ENCODE measurements around the gene CCDC178. TPM values are rescaled to one million over a fixed set of nuclear protein-coding genes. Genes with fewer than 3 reads are reported as not detected.

The CCDC178 gene
- total RNA-seq, 4 donors from 2014 or later = not detected

DNA sequence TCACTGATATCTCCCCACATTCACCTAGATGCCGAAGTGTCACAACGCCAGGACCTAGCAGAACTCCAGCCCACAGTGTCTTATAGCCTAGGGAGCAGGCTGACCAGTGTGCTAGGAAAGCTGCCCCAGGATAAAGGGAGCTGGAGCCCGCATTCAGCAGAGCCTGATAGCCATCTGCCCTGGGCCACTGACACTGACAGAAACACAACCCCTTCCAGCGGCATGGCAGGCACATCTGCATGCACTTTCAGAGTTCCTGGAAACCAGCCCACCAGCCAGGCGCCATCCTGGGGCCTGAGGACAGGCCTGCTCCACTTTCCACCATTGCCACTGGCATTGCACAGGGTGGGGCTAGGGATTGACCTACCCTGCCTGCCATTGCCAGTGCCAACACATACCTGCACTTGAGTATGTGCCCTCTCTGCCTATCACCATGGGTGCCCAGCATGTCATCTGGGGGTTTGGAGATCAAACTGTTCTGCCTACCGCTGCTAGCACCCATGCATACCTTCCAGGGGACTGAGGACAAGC lies 377.6 kb downstream of the CCDC178 start:
- DNase-seq = no peak
- Histone ChIP-seq H3K27me3 (no peaks in the 10 kb centered on the region), H3K27ac (no peak overlapping the region), H3K36me3 (no peaks in the 10 kb centered on the region), H3K4me1 (no peaks in the 10 kb centered on the region), H3K9me3 (no peaks in the 10 kb centered on the region), H3K4me3 (no peak overlapping the region)
- TF ChIP-seq, protein P1, sequence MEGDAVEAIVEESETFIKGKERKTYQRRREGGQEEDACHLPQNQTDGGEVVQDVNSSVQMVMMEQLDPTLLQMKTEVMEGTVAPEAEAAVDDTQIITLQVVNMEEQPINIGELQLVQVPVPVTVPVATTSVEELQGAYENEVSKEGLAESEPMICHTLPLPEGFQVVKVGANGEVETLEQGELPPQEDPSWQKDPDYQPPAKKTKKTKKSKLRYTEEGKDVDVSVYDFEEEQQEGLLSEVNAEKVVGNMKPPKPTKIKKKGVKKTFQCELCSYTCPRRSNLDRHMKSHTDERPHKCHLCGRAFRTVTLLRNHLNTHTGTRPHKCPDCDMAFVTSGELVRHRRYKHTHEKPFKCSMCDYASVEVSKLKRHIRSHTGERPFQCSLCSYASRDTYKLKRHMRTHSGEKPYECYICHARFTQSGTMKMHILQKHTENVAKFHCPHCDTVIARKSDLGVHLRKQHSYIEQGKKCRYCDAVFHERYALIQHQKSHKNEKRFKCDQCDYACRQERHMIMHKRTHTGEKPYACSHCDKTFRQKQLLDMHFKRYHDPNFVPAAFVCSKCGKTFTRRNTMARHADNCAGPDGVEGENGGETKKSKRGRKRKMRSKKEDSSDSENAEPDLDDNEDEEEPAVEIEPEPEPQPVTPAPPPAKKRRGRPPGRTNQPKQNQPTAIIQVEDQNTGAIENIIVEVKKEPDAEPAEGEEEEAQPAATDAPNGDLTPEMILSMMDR (IDR thresholded peaks at IDR 0.05) = no peak
- TF ChIP-seq POLR2A (IDR thresholded peaks at IDR 0.05) = no peak

DNA sequence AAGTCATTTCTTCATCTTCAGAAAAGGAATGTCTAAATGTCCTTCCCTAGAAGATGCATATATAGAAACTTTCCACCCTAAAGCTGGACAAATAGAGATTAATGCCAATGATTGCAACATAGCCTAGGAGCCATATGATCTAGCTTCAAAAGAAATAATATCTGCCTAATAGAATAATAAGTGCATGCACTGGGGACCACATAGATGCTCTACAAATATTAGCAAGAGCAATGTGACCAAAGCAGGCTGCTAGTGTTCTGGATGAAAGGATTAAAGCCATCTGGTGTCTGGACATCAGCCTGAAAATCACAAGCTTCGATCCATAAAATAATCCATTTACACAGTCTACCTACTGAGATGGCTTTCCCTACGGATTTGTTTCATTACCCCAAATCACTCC lies 387.6 kb downstream of the CCDC178 start:
- Histone ChIP-seq H3K36me3 (no peaks in the 10 kb centered on the region), H3K4me1 (no peaks in the 10 kb centered on the region), H3K9me3 (no peaks in the 10 kb centered on the region), H3K4me3 (no peak overlapping the region), H3K27me3 (no peaks in the 10 kb centered on the region), H3K27ac (no peak overlapping the region)
- TF ChIP-seq, protein P1 (IDR thresholded peaks at IDR 0.05) = no peak
- no peak for TF ChIP-seq POLR2A (IDR thresholded peaks at IDR 0.05)
- DNase-seq = no peak

DNA sequence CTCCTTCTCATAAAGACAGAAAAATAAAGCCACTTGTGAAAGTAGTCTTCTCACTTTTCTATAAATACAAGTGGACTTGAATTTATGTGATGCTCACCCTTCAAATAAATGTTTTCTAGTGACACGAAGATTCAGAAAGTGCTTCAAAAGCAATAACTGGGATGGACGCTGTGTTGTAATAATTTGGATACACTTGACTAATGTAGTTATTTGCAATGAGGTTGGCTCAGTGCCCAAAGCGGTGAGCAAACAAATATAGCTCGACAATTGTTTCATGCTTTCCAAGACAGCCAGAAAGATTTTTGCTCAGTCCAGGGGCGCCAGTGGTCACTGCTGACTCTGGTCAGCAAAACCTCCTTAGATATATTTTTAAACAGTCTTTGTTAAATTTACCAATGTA lies 389.1 kb downstream of the CCDC178 start:
- H3K36me3 ChIP-seq = no peaks in the 10 kb centered on the region

DNA sequence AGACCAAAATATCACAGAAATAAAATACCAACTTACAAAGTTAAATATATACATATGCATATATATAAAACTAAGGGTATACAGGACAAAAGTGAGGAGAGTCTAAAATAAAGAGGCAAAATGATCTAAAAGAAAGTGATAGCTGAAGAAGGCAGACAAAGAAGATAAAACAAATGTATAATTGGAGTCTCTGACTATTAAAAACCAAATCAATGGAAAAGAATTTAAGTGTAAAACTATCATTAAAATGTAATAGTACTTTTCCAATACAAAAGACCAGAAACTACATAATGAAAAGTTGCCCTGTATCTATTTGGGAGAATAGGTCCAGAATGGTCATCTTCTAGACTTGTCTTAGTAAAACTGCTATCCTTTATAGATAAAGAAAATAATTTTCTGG lies 400.3 kb downstream of the CCDC178 start:
- H3K4me3 ChIP-seq = no peak overlapping the region
- no peaks in the 10 kb centered on the region for H3K4me1 ChIP-seq
- H3K27me3 ChIP-seq = no peaks in the 10 kb centered on the region
- no peak for TF ChIP-seq POLR2A (IDR thresholded peaks at IDR 0.05)
- TF ChIP-seq, protein P1 (IDR thresholded peaks at IDR 0.05) = no peak
- H3K27ac ChIP-seq = no peak overlapping the region
- H3K9me3 ChIP-seq = no peaks in the 10 kb centered on the region
- H3K36me3 ChIP-seq = no peaks in the 10 kb centered on the region
- DNase-seq = no peak

More for the DNA sequence above, 389.1 kb downstream of the CCDC178 start:
- H3K9me3 ChIP-seq = no peaks in the 10 kb centered on the region
- DNase-seq = no peak
- no peak for TF ChIP-seq POLR2A (IDR thresholded peaks at IDR 0.05)
- TF ChIP-seq, protein P1 (IDR thresholded peaks at IDR 0.05) = no peak
- no peak overlapping the region for H3K27ac ChIP-seq
- no peak overlapping the region for H3K4me3 ChIP-seq
- no peaks in the 10 kb centered on the region for H3K4me1 ChIP-seq
- H3K27me3 ChIP-seq = no peaks in the 10 kb centered on the region

DNA sequence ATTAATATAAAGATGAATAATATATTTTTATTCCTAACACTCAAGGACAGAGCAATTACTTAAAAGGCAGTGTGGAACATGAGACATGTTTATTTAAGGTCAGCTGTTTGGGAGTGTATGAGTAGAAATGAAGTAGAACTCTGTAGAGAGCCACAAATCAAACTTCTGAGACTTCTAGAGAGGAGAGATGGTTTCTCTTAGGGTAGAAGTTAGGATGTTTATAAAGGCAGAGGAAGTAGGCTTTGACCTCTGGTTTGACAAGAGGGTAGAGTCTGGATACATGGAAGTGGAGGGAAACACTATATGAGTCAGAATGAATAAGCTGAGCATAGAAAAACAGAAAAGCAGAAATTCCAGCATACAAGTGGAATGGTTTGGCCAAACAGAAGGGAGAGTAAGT lies 405.6 kb downstream of the CCDC178 start:
- Histone ChIP-seq H3K36me3 (no peaks in the 10 kb centered on the region), H3K4me3 (no peak overlapping the region), H3K27me3 (no peaks in the 10 kb centered on the region), H3K27ac (no peak overlapping the region), H3K4me1 (no peaks in the 10 kb centered on the region), H3K9me3 (no peaks in the 10 kb centered on the region)
- TF ChIP-seq, protein P1 (IDR thresholded peaks at IDR 0.05) = no peak
- no peak for TF ChIP-seq POLR2A (IDR thresholded peaks at IDR 0.05)
- no peak for DNase-seq

DNA sequence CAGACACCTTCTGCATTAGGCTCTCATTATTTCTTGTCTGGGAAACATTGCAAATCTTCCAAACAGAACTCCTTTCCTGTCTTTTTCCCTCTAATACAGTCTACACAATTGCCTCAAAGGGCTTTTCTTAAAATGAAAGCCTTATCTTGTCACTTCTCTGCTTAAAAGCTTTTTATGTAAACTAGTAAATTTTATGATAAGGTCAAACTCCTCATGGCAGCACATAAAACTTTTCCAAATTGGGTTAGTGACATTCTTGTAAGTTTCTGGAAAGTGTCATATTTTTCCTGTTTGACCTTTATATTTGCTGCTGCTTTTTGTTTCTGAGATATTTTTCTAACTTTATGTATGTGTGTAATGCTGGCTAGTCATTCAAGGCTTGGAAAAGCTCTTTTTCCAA lies 406.3 kb downstream of the CCDC178 start:
- Histone ChIP-seq H3K9me3 (no peaks in the 10 kb centered on the region), H3K4me3 (no peak overlapping the region), H3K27ac (no peak overlapping the region), H3K4me1 (no peaks in the 10 kb centered on the region), H3K36me3 (no peaks in the 10 kb centered on the region), H3K27me3 (no peaks in the 10 kb centered on the region)
- no peak for TF ChIP-seq POLR2A (IDR thresholded peaks at IDR 0.05)
- TF ChIP-seq, protein P1 (IDR thresholded peaks at IDR 0.05) = no peak
- no peak for DNase-seq
